ENCODE results near the gene STK32A.

The STK32A gene

DNA sequence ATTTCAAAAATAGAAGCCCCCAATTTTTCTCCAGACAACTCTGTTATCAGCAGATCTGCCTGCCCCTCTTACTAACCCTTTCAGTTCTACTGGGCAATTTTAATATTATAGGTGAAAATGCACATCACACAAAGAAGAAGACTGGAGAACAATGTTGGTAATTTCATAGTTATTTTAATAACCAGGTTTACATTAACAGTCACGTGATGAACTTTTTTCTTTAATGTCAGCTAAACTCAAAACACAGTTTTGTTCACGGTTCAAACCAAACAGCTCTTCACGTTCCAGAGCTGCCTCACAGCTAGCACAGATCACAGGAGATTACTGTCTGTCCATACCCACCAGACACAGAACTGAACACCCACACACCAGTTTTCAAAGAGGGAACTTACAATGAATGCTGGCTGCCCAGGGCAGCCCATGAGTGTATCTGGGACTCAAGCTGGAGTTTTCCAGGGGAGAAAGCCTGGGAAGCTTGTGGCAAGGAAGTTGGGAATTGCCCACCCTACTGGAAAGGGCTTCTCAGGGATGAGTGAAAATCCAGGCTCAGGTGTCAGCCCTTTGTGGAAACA lies 155.9 kb downstream of the STK32A start:
- no peak for DNase-seq

DNA sequence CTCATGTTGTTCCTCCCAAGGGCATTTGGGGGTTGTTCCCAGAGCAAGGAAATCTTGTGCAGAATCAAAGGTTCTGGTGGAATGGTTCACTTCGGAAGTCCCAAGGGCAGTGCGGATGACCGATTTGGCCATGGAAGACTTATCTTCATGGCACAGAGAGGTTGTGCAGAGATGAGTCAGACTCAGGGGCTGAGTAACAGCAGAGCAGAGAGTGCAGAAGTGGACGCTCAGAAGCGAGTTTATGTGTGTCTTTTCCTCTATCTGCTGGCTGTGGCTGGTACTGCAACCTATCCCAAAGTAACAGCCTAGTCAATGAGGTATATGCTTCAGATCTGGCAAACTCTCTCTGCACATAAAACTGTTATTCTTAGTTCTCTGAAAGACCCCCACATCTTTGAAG lies 157.0 kb downstream of the STK32A start:
- peak in 2 of 56 donors; percentile 19 to 42 for DNase-seq

DNA sequence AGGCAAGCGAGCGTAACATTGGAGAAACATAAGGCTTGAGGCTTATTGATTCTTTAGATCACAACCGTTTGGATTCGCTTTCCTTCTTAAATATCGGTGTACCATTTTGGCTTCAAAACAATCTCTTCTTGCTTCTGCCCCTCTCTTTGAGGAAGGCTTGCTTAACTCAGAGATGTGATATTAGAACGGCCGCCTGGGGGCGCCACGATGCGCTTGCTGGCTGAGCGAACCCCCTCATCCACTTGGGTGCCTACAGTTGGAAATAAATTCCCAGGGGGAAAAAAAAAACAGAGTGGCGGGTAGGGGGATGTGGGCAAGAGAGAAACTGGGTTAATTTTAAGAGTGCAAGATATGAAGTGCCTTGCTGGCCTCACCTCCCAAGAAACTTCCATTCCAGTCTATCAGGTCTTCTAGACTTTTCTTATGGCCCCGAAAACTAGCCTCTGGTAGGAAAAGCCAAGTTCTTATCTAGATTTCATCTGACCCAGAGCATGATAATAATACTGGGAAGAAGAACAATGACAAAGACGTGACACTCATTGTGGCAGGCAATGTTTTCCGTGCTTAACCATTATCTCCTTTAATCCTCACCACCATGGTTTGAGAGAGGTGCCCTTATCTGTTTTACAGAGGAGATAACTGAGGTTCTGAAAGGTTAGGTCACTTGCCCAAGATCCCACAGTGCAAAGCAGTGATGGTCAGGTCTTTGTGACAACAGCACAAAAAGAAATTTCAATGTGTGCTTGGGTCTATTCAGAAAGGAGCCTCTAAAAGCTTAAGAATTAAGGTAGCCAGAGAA lies 159.2 kb downstream of the STK32A start:
- DNase-seq, result peak in 1 of 56 donors; percentile 10

DNA sequence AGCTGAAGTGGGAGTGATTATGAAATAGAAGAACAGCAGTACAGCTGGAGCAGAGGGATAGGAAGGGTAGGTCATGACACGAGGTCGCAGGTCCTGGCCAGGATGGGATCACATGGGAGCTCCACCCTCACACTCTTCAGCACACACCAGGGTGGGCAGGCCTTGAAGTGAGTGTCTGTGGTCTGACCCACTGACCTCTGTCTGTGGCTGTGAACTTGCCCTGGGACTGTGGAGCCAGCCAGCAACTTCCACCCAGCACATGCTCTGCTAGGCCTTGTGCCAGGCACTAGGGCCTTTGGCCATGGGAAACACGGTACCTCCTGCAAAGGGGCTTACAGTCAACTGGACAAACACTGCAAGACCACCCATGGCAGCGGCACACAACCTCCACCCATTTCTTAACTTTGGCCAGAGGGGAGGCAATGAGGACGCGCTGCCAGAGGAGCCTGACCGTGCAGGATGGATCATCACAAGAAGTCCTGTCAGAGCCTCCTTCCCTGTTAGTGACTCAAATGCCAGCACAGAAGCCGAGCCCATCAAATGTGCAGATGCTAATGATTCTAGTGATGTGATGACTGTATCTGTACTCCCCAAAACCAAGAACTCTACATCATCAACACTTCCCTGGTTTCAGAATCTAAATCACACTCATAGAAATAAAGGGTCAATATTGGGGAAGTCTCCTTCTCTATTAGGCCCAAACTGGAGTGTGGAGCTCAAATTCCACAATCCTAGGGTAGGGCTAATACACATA lies 161.4 kb downstream of the STK32A start:
- DNase-seq, result no peak

DNA sequence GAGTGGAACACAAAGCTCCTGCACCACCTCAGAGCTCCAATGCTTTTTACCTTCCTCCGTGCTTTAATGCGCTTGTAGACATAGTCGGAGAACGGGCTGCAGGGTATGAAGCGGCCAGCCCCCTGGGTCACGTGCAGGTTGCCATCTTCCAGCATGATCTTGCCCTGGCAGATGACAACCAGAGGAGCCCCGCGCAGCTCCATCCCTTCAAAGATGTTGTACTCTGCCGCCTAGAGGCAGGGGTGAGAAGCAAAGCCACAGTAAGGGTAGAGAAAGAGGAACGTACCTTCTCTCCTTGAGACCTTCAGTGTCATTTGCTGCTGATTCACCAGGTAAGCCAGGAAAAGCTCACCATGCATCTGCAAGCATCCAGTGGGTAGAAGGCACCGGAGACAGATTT lies 162.8 kb downstream of the STK32A start:
- DNase-seq, result no peak

DNA sequence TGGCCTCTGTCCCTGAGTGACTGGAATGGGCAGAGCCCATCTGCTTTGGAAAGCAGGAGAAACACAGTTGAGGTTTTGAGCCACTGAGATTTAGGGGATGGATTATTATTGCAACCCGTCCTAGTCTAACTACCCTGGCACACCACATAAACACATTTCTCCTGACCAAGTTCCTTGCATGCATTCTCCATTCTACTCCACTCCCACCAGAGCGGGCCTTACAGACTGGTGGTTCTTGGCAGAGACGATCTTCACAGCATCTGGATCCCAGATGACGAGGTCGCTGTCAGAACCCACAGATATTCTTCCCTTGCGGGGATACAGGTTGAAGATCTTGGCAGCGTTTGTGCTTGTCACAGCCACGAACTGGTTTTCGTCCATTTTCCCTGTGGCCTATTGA lies 164.0 kb downstream of the STK32A start:
- DNase-seq, result no peak

DNA sequence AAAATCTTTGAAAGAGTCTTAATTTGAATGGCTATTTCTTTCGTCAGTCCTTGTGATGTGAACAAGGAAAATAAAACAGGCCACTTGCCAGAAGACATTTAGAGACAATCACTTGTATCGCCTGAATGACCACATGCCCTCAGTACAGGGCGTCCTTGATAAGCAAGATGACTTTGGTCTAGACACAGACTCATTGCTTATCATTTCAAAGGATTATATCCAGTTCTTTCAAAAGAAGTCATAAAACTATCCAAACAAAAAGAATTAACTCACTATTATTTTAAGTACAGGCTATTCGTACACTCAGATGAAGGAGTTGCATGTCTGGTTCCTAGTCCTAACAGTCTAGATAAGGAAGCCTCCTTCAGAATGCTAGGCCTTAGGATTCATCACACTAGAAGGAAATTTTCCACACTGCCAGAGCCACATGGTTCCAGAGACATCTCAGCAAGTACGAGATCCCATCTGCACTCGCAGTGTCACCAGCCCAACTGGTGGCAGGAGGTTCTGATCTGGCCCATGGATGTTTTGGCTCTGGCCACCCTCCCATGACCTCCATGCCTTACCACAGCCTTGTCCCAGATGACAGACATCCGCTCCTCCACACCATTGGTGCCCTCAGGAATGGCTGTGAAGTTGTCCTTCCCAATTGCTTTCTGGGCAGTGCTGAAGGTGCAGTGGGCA lies 165.4 kb downstream of the STK32A start:
- DNase-seq, result no peak

DNA sequence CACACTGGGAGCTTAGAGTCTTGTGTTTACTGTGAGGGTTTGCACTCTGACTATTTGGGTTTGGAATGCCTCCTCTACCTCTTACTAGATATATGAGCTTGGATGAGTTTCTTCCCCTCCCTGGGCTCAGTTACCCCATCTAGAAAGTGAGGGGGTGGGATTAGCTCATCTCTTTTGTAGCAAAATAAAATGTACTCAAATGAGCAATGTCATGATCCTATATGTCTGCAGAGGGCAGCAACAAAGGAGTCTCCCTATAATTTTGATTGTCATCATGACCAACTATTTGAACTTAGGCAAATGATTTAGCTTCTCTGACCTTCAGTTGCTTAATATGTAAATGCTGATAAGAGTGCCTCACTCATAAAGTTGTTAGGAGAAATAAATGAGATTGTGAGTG lies 166.1 kb downstream of the STK32A start:
- no peak for DNase-seq

DNA sequence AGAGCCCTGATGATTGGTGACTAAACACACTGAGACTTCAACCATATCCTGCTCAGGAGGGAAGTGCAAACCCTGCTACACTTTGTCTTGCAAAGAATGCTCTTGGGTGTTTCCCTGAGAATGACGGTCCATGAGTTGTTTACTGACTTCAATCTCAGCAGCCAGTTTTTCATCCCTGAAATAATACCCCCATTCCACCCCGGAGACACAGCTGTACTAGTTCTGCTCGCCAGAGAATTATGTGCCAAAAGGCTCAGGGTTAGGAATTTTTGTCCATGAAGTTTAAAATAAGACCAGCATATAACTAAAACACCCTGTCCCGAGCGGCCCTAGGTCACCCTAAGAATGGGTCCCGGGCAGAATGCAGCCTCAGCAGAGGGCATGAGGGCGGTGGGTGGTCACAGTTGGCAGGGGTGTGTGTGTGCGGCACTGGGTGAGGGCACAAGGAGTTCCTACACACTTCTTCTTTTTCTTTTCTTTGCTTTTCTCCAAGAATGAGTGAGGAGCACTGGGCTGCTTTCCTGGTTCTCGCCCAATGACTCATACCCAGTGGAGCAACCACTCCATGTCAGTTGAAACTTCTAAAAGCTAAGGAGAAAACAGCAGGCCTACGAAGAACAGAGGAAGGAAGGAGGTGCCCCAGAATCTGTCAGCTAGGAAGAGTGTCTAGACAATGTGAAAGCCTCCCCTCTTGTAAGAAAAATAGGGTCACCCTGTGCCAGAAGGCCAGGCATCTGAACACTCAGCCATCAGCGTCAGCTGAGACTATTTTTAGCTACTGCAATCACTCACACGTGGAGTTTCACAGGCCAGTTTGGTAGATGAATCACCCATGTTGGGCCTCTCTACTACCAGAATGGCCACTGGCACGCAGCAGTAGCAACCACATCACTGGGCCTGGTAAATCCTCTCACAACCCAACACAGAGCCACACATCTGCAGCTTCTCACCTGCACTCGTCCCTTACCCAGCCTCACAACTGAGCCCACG lies 169.1 kb downstream of the STK32A start:
- peak in 9 of 56 donors; percentile 11 to 65 (median 40) for DNase-seq

DNA sequence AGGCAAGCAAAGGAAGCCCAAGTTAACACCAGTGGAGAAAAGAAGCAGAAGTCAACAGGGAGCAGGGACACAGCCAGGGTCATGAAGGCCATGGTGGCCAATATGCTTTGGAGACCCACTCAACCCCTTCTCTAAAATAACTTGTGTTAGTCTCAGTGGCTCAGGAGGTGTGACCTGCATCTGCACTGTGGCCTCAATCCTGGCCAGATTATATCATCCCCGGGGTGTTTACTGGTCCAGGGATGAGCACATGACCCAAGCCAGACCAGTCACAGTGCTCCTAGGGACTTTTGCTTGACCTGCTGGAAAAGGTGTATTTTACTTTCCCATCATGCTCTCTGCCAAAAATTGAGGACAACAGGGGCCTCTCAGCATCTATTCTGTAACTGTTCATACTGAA lies 169.9 kb downstream of the STK32A start:
- no peak for DNase-seq

DNA sequence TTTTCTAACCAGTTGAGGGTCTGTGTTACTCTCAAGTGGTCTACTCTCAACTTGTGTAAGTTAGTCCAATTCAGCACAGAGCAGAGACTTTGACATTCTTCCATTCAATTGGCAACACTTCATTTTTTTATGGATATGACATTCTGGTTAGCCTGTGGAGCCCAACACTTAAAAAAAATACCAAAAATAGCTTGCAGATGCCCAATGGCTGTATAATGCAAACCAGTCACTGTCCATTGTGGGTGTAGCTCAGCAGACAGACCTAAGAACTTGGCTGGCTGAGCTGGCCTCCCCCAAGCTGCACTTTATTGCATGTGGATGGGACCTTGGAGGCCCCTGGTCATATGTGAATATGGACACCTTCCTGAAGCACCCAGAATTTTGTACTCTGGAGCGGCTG lies 171.8 kb downstream of the STK32A start:
- DNase-seq, result no peak

DNA sequence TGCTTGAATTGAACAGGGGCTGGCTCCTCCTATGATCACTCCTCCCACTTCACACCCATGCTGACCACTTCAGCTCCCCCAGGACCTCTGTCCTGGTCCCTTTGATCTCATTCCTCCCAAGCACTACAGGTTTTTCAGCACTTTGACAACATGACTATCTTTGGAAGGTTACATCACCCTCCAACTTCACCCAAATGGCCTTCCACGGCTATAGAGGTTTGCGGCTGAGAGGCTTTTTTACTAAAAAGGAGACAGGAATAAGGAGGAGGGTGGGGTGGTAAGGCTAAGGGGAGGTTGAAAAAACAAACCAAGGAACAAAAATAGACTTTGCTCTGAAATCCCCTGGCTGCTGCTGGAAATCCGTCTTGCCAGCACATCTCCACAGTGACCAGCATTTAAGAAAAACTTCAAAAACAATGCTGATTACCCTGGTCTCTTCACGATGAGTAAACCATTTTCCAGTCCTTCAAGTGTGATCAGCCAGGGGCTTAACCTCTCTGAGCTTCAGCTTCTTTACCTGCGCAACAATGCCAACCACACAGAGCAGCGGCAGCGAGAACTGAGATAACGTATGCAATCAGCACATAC lies 172.4 kb downstream of the STK32A start:
- no peak for DNase-seq

DNA sequence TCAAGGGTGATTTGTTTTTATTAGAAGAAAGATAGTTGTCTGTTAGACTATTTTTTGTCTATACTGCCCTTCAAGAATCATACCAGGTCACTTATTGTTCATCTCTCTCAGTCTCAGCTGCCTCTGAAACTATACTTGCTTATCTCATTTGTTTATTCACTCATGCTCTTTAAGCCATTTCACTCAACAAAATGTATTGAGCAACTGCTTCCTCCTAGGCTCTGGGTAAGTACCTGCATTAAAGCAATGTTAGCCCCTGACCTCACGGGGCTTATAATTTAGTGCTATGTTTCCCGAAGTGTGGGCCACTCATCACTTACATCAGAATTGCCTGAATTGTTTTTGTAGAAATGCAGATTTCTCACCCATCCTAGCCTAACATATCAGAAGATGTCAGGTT lies 174.2 kb downstream of the STK32A start:
- DNase-seq, result no peak

DNA sequence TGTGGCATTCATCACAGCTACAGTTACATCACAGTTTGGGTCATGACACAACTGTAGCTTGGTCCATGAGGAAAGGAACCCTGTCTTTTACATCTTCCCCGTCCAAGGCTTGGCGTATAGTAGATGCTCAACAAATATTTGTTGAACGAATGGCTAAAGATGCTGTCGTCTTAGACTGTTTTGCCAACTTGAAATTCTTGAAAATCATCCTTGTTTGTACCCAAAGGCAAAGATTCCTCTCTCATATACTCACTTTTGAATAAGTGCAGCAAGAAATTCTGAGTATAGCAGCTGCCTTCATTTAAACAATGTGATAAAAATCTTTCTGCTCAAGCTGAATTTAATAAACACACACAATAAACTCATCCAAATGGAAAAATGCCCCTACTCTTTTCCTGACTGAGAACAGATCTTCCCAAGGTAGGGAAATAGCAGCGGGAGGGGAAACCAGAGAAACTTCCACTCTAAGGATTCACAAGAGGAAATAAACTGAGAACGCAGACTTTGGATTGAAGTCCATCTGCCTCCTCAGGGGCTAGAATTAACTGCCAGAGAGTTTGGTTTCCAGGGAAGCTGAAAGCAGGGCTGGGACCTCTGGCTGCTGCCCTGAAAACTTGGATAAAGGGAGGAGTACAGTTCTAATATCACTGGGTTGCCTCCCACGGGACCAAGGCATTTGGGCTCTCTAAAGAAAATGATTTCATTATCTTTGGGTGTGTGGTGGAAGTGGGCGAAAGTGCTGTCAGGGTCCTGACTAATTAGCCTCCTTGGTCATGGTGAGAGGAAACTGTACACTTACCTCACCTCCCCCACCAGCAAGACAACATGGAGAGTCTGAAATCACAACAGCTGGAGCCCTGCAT lies 175.9 kb downstream of the STK32A start:
- DNase-seq, result no peak

DNA sequence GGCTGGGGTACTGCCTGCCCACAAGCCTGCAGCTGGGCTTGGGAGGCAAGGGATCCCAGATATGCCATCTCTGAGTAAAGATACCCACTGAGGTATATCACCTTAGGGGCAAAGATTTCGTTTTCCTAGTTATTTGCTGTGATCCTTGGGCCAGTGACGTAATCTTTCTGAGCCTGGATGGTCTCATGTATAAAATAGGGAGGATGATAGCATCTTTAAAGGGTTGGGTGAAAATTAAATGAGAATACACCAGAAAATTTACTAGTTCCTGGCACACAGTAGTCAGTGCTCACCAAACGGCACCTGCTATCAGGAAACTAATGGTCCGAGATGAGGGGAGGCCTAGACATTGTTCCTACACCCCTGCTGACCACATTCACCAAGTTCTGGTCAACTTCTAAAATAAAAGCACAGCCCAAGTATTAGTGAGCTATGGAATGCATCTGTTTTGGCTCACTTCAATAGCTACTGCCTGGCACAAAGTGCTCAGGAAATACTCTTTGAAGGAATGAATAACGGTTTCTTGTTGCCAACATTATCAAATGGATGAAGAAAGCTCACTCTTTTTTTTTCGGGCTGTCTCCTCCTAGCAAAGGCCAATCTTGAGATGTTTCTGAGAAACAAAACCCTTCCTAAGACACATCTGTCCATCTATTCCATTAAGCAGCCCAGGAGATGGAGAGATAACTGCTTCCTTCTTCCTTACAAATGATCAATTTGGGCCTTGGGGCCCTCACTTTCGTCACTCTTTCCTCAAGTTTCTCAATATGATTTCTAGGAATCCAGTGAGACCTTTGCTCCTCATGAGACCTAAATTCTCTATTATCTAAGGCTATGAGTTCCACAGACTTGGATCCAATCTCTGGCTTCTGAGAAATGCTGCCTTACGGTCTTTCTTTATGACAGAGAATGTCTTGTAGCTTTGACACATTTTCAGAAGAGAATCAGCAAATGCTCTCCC lies 176.8 kb downstream of the STK32A start:
- no peak for DNase-seq

DNA sequence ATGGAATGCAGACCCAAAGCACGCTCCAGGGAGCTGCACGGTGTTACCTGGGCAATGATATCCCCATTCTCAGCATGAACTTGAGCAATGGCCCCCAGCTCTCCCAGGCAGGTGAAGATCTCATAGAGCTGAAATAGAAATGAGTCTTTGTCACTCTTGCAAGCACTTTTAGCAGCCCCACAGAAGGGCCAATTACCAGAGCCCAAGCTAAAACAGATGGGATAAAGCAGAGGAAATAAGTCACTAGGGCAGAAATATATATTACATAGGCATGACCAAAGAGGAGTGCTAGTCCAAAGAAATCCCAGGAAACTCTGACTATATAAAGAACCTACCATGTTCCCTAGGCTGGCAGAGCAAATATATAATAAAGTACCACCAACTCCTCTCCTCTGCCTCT lies 177.7 kb downstream of the STK32A start:
- DNase-seq, result no peak

DNA sequence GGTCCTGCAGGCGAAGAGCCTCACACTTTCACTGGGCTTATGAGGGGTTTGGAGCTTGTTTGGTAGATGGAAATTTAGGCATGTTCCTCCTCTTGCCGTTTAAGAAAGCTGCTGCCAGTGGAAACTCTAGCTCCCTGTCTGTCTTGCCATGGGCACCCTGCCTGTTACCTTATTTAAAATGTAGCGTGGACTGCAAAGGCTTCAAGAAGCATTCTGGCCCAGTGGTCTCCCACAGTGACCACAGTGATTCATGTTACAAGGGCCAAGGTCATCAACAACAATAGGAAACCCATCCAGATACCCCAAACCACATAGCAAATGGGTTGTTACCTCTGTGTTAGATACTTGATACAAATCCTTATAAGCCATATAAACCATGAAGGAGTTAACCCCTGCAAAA lies 178.4 kb downstream of the STK32A start:
- no peak for DNase-seq

DNA sequence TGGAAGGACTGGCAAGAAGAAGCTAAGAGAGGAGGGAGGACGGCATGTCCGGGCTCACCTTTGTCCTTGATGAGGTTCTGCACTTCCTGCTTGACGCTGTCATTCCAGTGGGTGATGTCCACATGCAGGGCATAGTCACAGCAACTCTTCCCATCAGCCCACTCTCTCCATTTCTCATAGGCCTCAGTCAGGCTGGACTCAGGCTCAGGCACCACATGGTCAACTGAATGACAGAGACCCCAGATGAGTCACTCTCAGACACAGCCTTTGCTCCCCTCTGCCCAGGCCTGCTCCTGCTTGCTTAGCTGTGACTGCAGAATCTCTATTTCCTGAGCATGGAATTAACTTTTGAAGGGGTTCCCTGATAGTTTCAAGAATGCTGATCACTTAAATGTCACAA lies 180.8 kb downstream of the STK32A start:
- no peak for DNase-seq

Measured in amygdala (tissue), 56 donors.